GM15510 (cell line): Measurements from ENCODE around the gene CDK19.

Experiments
- POLR2A ChIP-seq: IDR thresholded peaks from 3 replicates; pipeline ENCODE4 v1.6.1; 2011; ENCODE audit warnings: borderline replicate concordance; ENCODE audit not compliant: insufficient read length; ENCODE audit errors: extremely low read depth

CDK19 gene

GRCh38 chr6:110728501-110728900, 86.8 kb downstream of the CDK19 start:
- no peak for TF ChIP-seq POLR2A

- TF ChIP-seq POLR2A: no peak
These were observed 92.3 kb downstream of the CDK19 start for GRCh38 chr6:110723017-110723416.

- no peak for TF ChIP-seq POLR2A
These were observed 95.2 kb downstream of the CDK19 start for GRCh38 chr6:110720066-110720465.

GRCh38 chr6:110714143-110714542, 101.1 kb downstream of the CDK19 start:
- TF ChIP-seq POLR2A: no peak

GRCh38 chr6:110712238-110712637, 103.0 kb downstream of the CDK19 start:
- no peak for TF ChIP-seq POLR2A

GRCh38 chr6:110710115-110710514, 105.2 kb downstream of the CDK19 start:
- no peak for TF ChIP-seq POLR2A

GRCh38 chr6:110708295-110708950, 106.8 kb downstream of the CDK19 start:
- TF ChIP-seq POLR2A: no peak

GRCh38 chr6:110705543-110705942, 109.7 kb downstream of the CDK19 start:
- no peak for TF ChIP-seq POLR2A

- no peak for TF ChIP-seq POLR2A
These were observed 111.2 kb downstream of the CDK19 start for GRCh38 chr6:110703906-110704594.

GRCh38 chr6:110703010-110703905, 112.0 kb downstream of the CDK19 start:
- TF ChIP-seq POLR2A: no peak

GRCh38 chr6:110699780-110700179, 115.5 kb downstream of the CDK19 start:
- TF ChIP-seq POLR2A: no peak

- no peak for TF ChIP-seq POLR2A
These were observed 121.3 kb downstream of the CDK19 start for GRCh38 chr6:110693994-110694393.

GRCh38 chr6:110693296-110693695, 122.0 kb downstream of the CDK19 start:
- TF ChIP-seq POLR2A: no peak

GRCh38 chr6:110690916-110691315, 124.4 kb downstream of the CDK19 start:
- no peak for TF ChIP-seq POLR2A

GRCh38 chr6:110690106-110690654, 125.1 kb downstream of the CDK19 start:
- no peak for TF ChIP-seq POLR2A

GRCh38 chr6:110689275-110689935, 125.9 kb downstream of the CDK19 start:
- no peak for TF ChIP-seq POLR2A
